ENCODE measurements around the gene BCR.

BCR gene

DNA sequence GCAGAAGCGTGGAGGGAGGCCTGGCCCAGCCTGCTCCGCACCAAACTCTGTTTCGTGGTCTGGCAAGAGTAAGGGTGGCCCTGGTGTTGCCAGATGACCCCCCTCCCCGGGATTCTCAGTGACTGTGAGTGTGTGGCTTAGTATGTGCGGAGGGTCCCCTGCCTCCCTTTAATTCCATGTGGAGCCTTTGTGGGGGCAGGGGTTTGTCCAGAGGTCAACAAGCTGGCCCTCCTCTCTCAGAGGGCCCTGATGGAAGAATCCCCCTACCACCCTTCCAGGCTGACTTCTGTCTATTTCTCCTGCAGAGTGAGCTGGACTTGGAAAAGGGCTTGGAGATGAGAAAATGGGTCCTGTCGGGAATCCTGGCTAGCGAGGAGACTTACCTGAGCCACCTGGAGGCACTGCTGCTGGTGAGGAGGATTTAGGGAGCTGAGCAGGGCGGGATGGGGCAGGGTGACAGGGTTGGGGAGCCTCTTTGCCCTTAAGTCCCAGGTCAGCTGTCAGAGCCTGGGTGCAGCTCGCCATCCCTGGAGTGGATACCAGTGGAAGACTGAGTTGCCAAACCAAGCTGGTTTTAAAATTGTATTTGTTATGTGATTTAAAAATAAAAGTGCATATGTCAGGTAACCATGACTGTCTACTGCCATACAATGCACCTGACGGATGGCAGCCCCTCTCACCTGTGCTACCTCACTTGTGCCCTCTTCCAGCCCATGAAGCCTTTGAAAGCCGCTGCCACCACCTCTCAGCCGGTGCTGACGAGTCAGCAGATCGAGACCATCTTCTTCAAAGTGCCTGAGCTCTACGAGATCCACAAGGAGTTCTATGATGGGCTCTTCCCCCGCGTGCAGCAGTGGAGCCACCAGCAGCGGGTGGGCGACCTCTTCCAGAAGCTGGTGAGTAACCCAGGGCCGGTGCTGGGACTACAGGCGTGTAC lies 80.6 kb downstream of the BCR start:
- no peak for DNase-seq (ENCODE audit: low read depth, low spot score)

DNA sequence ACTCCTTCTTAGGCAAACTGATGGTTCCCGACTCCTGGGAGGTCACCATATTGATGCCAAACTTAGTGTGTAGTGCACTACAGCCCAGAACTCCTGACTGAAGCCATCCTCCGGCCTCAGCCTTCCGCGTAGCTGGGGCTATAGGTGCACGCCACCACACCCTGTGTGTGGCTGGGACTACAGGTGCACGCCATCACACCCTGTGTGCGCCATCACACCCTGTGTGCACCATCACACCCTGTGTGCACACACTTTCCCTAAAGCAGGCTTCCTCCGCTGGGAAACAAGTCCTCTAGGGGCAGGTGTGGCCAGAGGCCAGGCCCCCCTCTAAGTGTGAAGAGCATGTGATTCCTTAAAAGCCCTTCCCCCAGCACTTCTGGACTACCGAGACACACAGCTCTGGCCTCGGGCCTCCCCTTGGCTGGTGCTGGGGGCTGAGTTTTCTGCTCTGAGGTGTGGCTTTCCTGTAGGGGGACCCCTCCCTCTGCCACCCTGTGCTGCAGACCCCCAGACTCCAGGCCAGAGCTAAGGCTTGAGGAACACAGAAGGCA lies 81.7 kb downstream of the BCR start:
- peak; percentile 47 for DNase-seq (ENCODE audit: low read depth, low spot score)

DNA sequence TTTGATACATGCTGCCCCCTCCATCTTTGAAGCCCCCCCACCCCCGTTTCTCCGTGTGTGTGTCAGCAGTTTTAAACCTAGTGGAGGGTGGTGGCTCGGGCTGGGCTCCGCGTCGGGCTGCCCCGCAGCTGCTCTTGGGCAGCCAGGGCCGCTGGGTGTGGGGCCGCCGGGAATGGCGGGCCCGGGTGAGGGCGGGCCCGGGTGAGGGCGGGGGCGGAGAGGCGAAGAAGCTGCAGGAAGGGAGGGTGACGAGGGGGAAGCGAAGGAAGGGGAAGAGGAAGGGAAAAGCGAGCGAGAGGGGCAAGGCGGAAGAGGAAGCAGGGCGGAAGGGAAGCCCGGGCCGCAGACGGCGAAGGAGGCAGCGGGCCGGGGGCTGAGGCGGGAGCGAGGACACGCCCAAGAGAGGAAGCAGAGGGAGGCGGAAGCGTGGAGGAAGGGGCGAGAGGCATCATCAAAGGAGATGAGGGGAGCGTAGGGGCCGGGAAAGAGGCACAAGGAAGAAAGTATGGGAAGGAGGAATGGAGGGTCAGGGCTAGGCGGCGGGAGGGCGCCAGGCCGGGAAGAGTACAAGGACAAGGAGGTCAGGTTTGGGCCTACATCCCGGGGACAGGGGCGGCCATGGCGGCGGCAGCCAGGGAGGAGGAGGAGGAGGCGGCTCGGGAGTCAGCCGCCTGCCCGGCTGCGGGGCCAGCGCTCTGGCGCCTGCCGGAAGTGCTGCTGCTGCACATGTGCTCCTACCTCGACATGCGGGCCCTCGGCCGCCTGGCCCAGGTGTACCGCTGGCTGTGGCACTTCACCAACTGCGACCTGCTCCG lies 82.4 kb downstream of the BCR start:
- no peak for DNase-seq (ENCODE audit: low read depth, low spot score)

DNA sequence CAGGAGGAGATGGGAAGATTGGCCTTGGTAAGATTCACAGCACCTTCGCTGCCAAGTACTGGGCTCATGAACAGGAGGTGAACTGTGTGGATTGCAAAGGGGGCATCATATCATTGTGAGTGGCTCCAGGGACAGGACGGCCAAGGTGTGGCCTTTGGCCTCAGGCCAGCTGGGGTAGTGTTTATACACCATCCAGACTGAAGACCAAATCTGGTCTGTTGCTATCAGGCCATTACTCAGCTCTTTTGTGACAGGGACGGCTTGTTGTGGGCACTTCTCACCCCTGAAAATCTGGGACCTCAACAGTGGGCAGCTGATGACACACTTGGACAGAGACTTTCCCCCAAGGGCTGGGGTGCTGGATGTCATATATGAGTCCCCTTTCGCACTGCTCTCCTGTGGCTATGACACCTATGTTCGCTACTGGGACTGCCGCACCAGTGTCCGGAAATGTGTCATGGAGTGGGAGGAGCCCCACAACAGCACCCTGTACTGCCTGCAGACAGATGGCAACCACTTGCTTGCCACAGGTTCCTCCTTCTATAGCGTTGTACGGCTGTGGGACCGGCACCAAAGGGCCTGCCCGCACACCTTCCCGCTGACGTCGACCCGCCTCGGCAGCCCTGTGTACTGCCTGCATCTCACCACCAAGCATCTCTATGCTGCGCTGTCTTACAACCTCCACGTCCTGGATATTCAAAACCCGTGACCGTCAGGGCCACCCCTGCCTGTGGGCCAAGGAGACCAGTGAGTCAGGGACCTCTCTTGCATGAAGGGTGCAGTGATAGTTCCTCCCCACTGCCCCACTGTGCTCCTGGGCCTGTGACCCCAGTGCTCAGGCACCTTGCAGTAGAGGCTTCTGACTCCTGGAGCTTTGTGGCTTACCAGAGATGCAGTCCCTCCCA lies 83.6 kb downstream of the BCR start:
- DNase-seq (ENCODE audit: low read depth, low spot score): no peak

DNA sequence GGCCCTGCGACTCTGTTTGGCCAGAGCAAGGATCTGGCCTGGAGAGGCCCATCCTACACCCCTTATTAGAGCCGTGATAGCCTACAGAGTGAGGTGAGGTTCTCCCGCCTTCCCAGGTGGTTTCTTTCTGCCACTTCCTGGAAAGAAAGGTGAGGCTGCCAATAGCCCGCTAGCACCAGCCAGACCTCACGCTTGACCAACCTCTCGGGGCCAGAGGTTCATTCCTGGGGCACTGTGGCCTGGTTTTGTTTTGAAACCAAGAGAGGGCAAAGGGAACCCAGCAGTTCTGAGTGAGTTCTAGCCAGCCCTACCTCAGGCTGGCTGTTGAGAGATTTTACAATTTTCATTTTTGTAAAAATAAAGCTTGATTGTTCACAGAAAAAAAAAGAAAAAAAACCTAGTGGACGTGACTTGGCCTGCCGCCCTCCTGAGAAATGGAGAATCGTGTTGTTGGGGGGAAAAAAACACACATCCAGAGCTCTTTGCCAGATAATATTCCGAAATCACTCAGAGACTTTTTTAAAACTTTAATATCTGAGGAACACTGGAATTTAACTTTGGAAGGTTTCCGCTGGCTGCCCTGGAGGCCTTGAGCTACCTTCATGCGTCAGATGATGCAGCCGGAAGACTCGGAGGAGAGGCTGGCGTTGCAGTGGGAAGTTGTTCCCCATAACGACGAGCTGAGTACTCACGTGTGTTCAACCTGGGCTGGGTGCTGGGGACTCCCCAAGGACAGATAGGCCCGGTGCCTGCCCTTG lies 84.5 kb downstream of the BCR start:
- no peak for DNase-seq (ENCODE audit: low read depth, low spot score)

DNA sequence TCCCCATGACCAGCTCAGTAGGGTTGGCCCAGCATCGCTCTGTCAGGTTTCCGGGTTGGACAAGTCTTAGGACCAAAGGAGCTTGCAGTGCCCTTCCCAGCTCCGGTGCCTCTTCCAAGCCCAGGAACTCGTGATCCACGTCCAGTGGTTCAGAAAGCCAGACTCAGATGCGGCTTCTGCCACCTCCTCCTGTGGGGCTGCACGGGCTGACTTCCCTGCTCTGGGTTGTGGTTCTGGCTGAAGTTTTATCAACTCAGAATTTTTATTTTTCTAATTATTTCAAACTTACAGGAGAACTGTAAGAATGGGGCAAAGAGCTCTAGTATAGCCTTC lies 85.0 kb downstream of the BCR start:
- DNase-seq (ENCODE audit: low read depth, low spot score): no peak

DNA sequence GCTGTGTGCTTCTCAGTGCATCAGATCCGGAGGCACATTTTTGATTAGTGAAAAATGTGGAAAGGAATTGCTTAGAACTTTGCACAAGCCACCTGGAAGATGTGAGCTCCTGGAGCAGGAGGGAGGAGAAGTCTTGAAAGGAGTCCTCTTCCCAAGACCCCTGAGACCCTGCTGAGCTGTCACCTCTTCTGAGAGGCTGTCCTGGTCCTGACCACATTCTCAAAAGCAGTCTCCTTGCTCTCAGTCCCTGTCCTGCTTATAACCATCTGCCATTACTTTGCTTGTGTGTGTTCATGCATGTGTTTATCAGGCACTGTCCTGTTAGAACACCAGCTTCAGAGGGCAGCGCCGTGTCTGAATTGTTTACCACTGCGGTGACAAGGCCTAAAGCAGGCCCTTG lies 86.5 kb downstream of the BCR start:
- DNase-seq (ENCODE audit: low read depth, low spot score): no peak

DNA sequence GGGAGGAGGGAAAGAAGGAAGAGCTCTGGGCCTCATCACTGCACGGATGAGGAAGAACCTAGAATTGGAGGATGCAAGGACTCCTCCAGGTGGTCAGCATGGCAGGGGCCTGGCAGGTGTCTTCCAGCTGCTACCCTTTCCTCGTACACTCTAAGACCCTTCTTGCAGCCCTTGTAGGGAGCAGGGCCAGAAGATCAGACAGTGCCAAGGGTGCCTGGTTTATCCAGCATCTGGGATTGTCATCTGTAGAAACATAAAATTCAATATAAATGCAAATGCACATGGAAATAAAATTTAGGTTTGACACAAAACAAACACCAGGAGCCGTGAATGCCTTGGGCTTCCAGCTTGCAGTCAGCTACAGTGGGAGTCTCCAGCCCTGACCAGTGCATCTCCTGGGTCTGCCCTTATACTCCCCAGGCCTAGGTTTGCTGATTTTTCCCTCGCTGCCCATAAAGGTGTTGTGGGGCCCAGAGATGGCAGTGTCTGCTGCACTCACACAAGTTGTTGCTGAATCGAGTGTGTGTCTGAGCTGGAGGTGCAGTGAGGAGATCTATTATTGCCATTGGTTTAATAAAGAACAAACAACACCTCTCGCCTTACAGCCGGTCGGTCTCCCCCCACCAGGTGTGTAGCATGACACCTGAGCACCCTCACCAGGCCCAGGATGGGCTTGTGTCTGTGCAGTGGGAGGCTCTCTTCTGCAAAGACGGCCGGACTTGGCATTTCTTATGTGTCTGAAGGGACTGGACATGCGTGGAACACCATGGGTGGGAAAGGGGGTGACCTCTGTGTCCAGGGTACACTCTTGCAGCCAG lies 87.1 kb downstream of the BCR start:
- no peak for DNase-seq (ENCODE audit: low read depth, low spot score)

DNA sequence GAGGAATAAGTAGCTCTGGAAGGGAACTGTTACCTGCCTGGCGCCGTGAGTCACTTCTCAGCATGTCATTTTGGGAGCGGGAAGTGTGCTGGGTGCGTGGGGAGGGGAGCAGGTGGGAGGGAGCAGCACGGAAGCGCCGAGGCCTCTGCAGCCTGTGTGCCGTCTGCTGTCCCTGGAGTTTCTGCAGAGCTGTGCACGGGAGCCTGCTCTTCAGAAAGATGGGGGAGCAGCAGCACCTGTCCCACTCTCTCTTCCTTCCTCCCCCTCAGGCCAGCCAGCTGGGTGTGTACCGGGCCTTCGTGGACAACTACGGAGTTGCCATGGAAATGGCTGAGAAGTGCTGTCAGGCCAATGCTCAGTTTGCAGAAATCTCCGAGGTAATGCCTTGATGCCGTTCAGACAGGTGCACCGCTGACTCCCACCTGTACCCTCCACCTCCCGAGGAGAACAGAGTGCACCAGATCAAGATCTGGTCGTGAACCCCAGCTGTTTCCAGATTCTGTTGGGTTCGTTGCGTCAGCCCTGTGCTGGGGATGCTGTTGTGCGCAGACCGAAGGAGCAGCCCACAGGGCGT lies 87.9 kb downstream of the BCR start:
- no peak for DNase-seq (ENCODE audit: low read depth, low spot score)

DNA sequence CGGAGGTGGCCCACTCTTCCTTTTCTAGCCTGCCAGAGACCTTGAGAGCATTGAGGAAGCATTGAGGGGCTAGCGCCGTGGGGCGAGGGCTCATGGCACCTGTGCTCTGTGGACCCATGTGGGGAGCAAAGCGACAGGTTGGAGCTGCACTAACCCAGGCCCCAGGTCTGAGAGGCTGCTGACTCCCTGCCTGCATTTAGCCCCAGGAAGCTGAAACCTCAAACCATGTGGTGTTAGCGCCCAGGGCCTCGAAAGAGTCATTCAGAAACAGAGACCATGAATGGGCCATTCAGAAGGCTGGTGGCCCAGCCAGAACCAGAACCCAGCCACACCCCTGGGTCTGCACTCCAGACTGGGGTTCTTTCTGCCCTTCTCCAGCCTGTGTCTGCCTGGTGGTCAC lies 88.6 kb downstream of the BCR start:
- DNase-seq (ENCODE audit: low read depth, low spot score): no peak

DNA sequence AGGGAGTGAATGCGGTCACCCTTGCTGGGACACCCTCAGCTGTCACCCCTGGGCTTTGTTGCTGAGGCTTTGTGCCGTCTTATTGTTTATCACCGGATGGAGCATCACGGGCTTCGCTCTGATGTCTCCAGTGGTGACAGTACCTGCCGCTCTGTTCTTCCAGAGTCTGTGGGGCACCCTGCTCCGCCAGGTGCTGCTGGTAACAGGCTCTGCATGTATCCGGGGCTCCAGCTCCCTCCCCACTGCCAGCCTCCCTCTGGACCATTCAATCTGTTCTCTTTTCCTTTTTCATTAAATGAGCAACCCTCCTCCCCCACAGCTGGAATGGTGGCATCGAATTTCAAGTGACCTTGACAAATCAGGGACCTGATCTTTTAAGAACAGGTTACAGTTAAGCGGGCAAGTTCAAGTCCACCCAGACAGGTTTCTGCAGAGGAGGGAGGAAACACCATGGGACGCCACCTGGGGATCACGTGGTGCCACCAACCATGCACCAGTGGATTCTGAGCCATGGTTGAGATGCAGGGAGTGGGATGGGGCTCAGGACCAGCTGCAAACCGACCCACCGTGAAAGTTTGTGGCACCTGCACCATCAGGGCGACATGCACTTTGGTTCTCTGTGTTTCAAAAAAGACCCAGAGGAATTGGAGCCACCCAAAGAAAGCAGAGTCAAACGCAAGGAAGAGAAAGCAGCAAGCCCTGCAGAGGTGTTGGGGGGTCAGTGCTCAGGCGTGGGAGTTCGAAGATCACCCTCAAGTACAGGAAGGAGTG lies 89.3 kb downstream of the BCR start:
- no peak for DNase-seq (ENCODE audit: low read depth, low spot score)

DNA sequence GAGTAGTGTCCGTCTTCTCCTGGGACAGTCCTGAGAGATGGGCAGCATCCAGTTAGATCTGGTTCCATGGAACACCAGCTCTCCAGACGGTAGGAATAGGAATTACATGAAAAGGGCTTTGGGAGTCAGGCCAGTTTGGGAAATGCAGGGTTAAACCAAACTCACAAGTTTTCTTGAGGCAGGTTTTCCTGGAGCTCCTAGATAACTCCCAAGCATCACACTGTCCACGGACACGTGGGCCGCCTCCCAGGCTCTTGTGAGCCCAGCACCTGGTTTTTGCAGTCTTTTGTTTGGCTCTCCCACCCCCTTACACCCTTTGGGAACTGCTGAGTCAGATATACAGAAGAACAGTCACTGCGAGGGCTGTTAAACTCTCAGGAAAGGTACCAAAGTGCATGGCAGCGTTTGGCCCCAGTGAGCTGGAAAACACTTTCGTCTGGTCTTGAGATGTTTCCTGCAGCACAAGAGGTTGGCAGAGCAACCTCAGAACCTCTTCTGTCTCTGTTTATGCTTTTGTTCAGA lies 90.0 kb downstream of the BCR start:
- no peak for DNase-seq (ENCODE audit: low read depth, low spot score)

DNA sequence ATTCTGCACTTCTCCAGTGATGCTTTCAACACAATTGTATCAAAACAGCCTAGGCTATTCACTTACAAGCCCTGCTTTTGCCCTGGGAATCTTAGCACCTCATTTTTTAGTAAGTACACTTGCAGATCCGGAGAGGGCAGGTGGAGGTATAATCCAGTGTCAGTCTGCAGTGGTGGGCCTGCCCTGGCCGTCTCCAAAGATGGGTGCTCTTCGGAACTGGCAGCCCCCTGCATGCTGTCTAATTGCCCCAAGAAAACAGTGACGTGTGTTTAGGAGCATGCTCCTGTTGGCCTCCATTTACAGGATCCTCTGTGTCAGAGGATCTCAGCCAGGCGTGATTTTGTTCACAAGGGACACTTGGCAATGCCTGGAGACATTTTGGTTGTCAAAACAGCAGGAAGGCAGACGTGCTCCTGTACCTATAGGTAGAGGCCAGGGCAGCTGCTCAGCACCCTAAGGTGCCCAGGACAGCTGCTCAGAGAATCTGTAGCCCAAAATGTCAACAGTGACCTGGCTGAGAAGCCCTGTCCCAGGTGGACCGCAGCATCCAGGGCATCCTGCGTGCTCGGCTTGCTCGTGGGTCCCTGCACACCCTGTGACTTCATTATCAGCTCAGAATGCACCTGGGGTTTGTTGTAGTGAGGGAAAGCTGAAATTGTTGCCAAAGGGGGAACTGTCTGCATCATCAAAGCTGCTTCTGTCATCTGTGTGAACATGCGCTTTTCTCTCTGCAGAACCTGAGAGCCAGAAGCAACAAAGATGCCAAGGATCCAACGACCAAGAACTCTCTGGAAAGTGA lies 90.7 kb downstream of the BCR start:
- DNase-seq (ENCODE audit: low read depth, low spot score): no peak

DNA sequence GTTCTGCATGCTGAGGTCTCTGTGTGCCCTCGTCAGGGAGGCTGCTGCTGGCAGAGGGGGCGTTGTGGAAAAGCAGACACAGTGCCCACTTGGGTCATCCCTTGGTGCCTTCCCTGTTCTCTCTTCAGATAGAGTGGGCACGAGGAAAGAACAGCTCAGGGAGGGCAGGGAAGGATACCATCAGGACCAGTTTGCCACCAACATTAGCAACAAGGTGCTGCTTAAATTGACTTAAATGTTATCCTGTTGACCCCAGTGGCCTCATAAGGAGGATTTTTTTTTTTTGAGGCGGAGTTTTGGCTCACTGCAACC lies 91.2 kb downstream of the BCR start:
- DNase-seq (ENCODE audit: low read depth, low spot score): no peak

DNA sequence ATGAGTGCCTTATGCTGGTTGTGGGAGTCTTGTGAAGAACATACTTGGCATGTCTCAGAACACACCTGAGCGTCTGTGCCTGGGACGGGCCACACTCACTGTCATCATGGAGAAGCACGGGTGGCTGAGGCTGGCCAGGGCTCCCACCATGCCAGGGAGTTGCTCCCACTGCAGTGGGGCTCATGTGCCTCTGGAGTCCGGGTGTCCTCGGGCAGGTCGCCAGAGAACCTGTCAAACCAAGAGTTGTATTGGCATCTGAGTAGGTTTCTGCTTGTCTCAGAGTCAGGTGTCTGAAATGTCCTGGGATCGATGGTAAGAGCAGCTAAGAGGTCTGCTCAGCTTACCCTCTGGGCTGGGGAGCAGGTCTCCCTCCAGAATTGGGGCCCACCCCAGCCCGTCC lies 92.1 kb downstream of the BCR start:
- no peak for DNase-seq (ENCODE audit: low read depth, low spot score)

DNA sequence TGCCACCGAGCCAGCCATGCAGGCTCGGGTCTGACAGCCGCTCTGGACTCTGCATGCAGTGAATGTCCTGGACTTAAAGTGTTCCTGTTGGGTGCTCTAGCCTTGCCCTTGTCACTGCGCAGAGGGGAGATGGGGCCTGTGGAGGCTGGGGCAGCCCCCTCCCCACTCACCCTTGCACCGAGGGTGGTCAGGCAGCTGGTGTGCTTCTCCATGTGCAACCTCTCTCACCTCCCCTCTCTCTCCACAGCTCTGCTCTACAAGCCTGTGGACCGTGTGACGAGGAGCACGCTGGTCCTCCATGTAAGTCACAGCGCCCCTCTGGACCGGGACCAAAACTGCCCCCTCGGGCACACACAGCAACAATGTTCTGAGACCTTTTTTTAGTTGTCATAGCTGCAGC lies 92.5 kb downstream of the BCR start:
- no peak for DNase-seq (ENCODE audit: low read depth, low spot score)

DNA sequence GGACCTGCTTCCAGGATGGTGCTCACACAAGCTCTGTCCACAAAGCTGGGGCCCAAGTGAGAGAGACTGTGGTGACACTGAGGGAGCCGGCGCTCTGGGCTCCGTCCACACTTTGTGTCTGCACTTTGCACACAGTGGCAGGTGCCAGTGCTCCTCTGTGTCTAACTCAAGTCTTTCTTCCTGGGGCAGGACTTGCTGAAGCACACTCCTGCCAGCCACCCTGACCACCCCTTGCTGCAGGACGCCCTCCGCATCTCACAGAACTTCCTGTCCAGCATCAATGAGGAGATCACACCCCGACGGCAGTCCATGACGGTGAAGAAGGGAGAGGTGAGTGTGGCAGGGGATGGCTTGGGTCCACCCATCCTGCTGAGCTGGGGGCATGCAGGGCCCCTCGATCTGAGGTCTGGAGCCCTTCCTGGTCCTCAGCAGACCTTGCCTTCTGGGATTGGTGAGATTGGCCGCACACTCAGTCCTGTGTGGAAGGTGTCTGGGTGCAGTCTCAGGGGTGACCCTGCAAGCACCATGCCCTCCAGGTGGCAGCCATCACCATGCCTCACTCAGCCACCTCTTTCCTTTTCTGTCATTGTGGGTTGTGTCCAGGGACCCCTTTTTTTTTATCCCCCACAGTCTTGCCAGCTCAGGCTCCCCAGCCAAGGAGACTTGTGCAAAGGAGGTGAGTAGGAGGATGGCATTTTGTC lies 93.3 kb downstream of the BCR start:
- DNase-seq (ENCODE audit: low read depth, low spot score): no peak
